GM12891 (cell line): Measurements from ENCODE around the gene GYG2.

Experiments used
- POLR2A ChIP-seq: IDR thresholded peaks from 2 replicates; pipeline ENCODE4 v1.6.1; 2011; ENCODE audit warnings: low read depth, low read length, control low read depth
- POLR2AphosphoS5 ChIP-seq: IDR thresholded peaks from 2 replicates; pipeline ENCODE4 v1.6.1; 2011; ENCODE audit warnings: low read depth, low read length, control low read depth
- TAF1 ChIP-seq: IDR thresholded peaks from 2 replicates; pipeline ENCODE4 v1.6.1; 2011; ENCODE audit warnings: low read depth, low read length, control low read depth

- no peak for TF ChIP-seq POLR2A
- no peak for TF ChIP-seq POLR2AphosphoS5
- TF ChIP-seq TAF1: no peak
Observed at GRCh38 chrX:2781698-2782097, 47.0 kb upstream of the GYG2 start.
